Stimulated activated CD8-positive, alpha-beta memory T cell treated with anti-CD3 and anti-CD28 coated beads, Interleukin-15, amount 100 ng/mL, for 24 hours (primary cell): ENCODE measurements around the gene ORM1.
A peak's percentile ranks its signal among the peaks of the same experiment; 100 is the strongest.
"Not testable (repeated sequence)": the region's sequence is repeated elsewhere in the genome, so short reads cannot be mapped to it uniquely, and the experiment has no call there.

Experiments
- DNase-seq: peaks from one replicate; pipeline ENCODE4 v3.0.0-alpha.2; 2020; ENCODE audit warnings: low read depth

ORM1 gene

DNA sequence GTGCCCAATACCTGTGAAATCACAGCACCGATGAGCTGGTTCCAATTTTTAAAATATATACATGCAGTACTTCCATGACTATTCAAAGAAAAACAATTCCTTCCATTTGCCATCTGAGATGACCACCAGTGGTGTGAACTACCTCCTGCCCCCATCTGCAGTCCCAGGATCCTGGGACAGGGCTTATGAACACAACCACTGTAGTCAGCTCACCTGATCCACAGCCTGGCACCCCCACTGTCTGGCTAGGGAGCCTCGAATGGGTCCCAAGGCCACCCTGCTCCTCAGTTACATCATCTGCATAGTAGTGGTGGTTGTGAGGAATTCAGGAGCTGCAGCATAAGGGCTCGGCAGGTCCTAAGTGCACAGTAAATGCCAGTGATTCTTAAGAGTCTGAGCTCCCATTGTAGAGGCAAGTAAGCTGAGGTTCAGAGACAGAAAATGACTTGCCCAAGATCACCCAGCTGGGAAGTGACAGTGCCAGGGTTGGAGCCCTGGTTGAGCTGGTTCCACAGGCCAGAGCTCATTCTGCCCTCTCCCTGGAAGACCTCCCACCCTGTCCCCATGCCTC lies 2.9 kb downstream of the ORM1 start:
- not testable (repeated sequence) for DNase-seq

DNA sequence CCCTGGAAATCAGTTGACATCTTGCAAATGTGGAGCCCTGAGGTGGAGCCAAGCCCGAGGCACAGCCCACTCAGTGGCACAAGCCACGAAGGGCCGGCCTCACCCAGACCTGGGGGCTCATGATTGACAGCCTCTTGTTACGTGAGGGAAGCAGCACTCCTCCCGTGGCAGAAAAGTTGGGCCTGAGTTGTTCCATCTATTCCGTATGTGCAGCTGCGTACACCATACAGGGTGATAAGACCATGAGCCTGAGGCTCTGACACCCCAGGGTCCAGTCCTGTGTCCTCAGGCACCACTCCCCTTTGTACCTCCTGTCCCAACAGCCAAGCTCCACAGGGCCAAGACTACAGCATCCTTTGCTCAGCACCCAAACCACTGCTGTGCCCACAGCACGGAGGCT lies 4.9 kb downstream of the ORM1 start:
- DNase-seq = no peak

GRCh38 chr9:114328357-114328820 lies 5.5 kb downstream of the ORM1 start:
- DNase-seq = not testable (repeated sequence)

- DNase-seq = not testable (repeated sequence)
These were observed 6.2 kb downstream of the ORM1 start for GRCh38 chr9:114328937-114329624.

- DNase-seq = not testable (repeated sequence)
These were observed 6.7 kb downstream of the ORM1 start, which contains the start of gene ORM2 for GRCh38 chr9:114329625-114330022. ORM2 (plus strand) TSS chr9:114329869; CDS start chr9:114329905, 36 bp downstream.

DNA sequence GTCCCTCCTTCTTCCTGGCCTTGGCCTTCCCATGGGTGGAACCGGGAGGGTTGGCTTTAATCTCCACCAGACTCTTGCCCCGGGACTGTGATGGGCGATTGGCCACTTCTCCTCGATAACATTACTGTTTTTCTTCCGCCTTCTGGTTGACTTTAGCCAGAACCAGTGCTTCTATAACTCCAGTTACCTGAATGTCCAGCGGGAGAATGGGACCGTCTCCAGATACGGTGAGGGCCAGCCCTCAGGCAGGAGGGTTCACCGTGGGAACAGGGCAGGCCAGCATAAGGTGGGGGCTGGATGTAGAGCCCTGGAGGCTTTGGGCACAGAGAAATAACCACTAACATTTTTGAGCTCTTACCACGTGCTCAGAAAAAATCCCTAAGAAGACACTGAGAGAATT lies 7.7 kb downstream of the ORM1 start:
- no peak for DNase-seq

DNA sequence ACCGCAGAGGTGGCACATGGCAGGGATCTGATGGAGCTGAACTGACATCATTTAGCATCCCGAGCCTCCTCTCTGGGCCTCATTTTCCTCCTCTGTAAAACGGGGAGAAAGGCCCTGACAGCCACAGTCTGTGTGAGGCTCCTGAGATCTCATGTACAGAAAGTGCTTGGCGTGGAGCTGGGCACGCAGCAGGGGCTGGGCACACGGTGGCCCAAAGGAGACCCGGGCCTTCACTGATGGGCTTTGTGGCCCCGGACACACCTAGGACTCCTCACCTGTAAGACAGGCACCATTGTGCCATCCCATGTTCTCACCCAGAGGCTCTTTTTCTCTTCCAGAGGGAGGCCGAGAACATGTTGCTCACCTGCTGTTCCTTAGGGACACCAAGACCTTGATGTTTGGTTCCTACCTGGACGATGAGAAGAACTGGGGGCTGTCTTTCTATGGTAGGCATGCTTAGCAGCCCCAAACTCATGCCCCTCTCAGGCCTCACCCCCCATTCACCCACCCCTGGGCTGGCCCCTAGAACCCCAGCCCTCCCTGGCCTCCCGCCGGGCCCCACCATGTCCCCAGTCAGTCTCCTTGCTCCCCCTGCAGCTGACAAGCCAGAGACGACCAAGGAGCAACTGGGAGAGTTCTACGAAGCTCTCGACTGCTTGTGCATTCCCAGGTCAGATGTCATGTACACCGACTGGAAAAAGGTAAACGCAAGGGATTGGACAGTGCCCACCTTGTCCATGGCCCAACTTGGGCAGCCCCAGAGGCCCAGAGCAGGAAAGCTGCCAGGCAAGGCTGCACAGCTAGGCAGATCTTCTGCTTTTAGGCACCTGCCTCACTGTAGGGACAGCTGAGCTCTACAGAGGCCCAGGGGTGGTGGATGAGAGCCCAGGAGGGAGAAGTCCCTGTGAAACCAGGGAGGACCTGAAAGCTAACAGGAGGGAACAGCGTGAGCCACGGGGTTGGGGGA lies 8.6 kb downstream of the ORM1 start:
- not testable (repeated sequence) for DNase-seq

DNA sequence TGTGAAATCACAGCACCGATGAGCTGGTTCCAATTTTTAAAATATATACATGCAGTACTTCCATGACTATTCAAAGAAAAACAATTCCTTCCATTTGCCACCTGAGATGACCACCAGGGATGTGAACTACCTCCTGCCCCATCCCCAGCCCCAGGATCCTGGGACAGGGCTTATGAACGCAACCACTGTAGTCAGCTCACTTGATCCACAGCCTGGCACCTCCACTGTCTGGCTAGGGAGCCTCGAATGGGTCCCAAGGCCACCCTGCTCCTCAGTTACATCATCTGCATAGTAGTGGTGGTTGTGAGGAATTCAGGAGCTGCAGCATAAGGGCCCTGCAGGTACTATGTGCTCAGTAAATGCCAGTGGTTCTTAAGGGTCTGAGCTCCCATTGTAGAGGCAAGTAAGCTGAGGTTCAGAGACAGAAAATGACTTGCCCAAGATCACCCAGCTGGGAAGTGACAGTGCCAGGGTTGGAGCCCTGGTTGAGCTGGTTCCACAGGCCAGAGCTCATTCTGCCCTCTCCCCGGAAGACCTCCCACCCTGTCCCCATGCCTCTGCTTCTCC lies 9.7 kb downstream of the ORM1 start:
- DNase-seq = not testable (repeated sequence)

- DNase-seq = not testable (repeated sequence)
These were observed 10.8 kb downstream of the ORM1 start for GRCh38 chr9:114333718-114334117.

DNA sequence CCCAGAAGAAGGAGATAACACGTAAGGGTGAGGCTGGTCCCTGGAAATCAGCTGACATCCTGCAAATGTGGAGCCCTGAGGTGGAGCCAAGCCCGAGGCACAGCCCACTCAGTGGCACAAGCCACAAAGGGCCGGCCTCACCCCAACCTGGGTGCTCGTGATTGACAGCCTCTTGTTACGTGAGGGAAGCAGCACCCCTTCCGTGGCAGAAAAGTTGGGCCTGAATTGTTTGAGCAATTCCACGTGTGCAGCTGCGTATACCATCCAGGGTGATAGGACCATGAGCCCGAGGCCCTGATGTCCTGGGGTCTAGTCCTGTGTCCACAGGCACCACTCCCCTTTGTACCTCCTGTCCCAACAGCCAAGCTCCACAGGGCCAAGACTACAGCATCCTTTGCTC lies 11.6 kb downstream of the ORM1 start:
- no peak for DNase-seq

GRCh38 chr9:114335745-114336144 lies 12.8 kb downstream of the ORM1 start:
- DNase-seq = no peak

DNA sequence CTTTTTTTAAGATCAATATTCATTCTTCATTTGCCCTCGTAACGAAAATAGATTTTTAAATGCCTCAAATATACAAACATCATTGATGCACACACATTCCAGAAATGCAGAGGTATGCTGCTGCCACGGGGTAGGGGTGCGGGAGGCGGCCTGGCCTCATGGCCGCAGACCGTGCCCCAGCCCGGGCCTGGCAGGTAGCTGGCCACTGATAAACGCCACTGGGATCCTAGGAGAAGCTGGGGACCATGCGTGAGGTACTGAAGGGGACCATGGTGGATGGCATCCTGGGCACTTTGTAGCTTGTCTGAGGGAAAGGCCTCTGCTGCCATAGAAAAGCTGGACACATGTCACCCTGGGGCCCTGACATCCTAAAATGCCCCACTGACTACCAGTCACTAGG lies 13.3 kb downstream of the ORM1 start:
- DNase-seq = no peak

GRCh38 chr9:114336699-114337395 lies 13.9 kb downstream of the ORM1 start:
- no peak for DNase-seq

DNA sequence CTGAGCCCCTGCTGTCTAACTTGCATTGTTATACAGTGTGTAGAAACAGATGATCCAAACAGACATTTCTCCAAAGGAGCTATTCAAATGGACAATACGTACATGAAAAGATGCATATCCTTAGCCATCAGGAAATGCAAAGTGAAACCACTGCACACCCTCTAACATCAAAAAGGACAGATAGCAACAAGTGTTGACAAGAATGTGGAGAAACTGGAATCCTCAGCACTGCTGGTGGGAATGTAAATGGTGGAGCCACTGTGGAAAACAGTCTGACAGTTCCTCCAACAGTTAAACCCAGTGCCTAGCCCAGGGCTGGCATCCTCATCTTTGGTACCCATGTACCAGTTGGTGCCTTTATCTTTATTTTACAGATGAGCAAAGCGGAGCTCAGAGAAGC lies 15.3 kb downstream of the ORM1 start:
- DNase-seq = no peak

GRCh38 chr9:114339130-114339908 lies 16.4 kb downstream of the ORM1 start:
- DNase-seq = peak; percentile 63

DNA sequence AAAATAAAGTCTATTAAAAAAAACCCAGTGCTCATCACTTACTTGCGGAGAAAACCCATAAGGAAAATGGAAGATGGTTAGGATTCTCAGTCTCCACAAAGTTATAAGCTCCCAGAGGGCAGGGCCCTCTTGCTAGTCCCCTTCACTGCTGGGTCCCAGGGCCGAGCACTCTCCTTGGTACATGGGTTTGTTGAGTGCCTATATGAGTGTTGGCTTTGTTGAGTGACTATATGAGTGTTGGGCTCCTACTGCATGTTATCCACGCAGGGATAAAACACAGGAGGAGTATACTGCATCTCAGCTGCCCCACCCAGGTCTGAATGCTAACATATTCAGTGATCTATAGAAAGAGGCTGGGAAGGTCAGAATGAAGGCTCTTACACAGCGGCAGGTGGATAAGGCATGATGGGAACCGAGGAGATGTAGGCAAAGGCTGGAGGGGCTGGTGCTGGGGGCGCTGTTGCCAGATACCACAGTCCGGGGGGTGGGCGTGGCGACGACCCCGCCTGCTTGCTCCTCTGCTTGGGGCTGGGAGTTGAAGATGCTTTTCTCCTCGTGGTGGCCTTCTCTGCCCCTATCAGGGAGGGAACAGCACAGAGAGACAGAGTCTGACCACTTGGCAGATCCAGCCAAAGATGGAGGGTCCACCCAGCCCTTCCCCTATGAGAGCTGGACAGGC lies 18.4 kb downstream of the ORM1 start:
- no peak for DNase-seq

DNA sequence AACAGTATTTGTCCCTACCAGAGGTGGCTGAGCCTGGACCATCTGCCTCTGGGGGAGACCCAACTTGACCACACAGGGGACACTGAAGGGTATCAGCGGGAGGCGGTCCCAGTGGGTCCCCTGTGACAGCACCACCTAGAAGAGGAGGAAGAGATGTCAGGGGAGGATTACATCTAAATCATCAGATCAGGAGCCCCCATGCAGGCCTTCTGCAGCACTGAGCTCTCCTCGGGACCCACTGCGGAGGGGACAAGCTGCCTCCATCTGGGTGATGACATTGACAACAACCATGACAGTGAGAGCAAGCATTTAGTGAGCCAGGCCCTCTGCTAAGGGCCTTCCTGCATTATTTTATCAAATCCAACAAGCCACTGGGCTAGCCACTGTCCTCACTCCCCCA lies 19.1 kb downstream of the ORM1 start:
- no peak for DNase-seq

DNA sequence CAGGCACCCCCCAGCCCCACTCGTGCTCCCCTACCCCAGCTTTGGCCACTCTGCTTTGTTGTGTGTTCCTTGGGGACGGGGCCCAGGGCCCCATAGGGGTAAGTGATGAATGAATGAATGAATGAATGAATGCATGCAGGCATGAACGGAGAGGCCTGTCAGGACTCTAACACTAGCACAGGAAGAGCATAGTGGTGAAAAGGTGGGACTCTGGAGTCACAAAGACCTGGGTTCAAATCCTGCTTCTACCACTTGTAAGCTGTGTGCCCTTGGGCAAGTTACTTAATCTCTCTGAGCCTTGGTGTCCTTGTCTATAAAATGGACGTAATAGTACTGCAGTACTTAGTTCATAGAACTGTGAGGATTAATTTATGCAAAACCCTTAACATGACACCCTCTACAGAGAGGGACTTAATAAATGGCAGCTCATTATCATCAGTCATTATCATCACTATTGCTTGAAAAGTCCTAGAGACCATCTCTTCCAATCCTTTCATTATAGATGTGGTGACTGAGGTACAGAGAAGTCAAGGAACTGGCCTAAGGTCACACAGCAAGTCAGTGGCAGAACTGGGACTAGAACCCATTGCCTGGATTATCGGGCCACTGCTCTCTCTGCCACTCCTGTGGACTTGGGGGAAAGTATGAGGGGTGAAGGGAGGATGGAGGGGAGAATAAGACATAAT lies 20.0 kb downstream of the ORM1 start:
- DNase-seq = no peak

DNA sequence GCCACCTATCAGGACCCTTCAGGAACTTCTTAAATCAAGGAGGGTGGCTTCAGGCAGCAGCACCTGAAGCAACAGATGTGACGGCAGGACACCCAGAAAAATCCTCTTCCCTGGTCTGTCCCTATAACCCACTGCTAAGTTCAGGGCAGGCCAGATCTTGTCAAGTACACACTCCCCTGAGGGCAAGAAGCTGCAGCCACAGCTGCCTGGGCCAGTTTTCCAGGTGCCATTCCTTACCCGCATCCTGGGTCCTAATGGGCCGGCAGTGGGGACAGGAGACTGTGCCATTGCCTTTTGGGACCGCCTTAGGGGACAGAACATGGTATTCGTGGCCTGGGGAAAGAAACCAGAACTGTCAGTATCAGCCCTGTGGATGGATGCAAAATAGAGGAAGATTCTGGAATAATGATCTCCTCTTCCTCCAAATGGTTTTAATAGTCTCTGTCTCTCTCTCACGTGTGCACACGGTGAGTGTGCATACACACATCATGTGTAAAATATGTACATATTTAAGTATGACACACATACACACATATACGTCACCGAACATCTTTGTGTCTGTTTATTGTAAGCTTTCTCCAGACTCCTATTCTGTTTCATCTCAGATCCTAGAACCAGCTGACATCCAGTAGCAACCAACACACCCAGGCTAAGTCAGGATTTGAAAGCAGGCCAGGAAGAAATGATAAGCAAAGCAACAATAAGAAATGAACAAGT lies 20.7 kb downstream of the ORM1 start:
- DNase-seq = no peak
